Measurements from ENCODE around the gene SCYGR8.

SCYGR8 gene

GRCh38 chr2:227706859-227707258 lies 38.8 kb upstream of the SCYGR8 start:
- no peak overlapping the region for H3K27ac ChIP-seq
- no peaks in the 10 kb centered on the region for H3K4me1 ChIP-seq (ENCODE audit: control insufficient read depth in 1 of 2, insufficient read depth in 1 of 2, low read depth in 1 of 2, low read length in 1 of 2)
- H3K9me3 ChIP-seq, result no peaks in the 10 kb centered on the region
- no peaks in the 10 kb centered on the region for H3K36me3 ChIP-seq
- H3K27me3 ChIP-seq, result peaks cover 3% of the 10 kb centered on the region
- no peak overlapping the region for H3K4me3 ChIP-seq (ENCODE audit: low read depth in 1 of 2, low read length in 1 of 2)
- TF ChIP-seq CTCF (IDR thresholded peaks at IDR 0.05), result no peak

- Histone ChIP-seq H3K36me3 (no peaks in the 10 kb centered on the region), H3K4me1 (ENCODE audit: control insufficient read depth in 1 of 2, insufficient read depth in 1 of 2, low read depth in 1 of 2, low read length in 1 of 2) (no peaks in the 10 kb centered on the region), H3K27me3 (peaks cover 3% of the 10 kb centered on the region), H3K4me3 (ENCODE audit: low read depth in 1 of 2, low read length in 1 of 2) (no peak overlapping the region), H3K27ac (no peak overlapping the region), H3K9me3 (no peaks in the 10 kb centered on the region)
- no peak for TF ChIP-seq CTCF (IDR thresholded peaks at IDR 0.05)
Observed at GRCh38 chr2:227707390-227707789, 38.3 kb upstream of the SCYGR8 start.

- no peak for TF ChIP-seq CTCF (IDR thresholded peaks at IDR 0.05)
- Histone ChIP-seq H3K27me3 (peaks cover 7% of the 10 kb centered on the region), H3K4me3 (ENCODE audit: low read depth in 1 of 2, low read length in 1 of 2) (no peak overlapping the region), H3K4me1 (ENCODE audit: control insufficient read depth in 1 of 2, insufficient read depth in 1 of 2, low read depth in 1 of 2, low read length in 1 of 2) (no peaks in the 10 kb centered on the region), H3K36me3 (no peaks in the 10 kb centered on the region), H3K27ac (no peak overlapping the region), H3K9me3 (no peaks in the 10 kb centered on the region)
Observed at GRCh38 chr2:227710986-227711385, 34.7 kb upstream of the SCYGR8 start.

GRCh38 chr2:227713291-227713690 lies 32.4 kb upstream of the SCYGR8 start:
- H3K27ac ChIP-seq, result no peak overlapping the region
- H3K27me3 ChIP-seq, result peaks cover 30% of the 10 kb centered on the region

GRCh38 chr2:227716501-227716900 lies 29.2 kb upstream of the SCYGR8 start:
- no peak for TF ChIP-seq CTCF (IDR thresholded peaks at IDR 0.05)
- H3K4me3 ChIP-seq (ENCODE audit: low read depth in 1 of 2, low read length in 1 of 2), result no peak overlapping the region
- peaks cover 30% of the 10 kb centered on the region for H3K27me3 ChIP-seq
- no peaks in the 10 kb centered on the region for H3K4me1 ChIP-seq (ENCODE audit: control insufficient read depth in 1 of 2, insufficient read depth in 1 of 2, low read depth in 1 of 2, low read length in 1 of 2)
- no peaks in the 10 kb centered on the region for H3K36me3 ChIP-seq
- H3K27ac ChIP-seq, result no peak overlapping the region
- H3K9me3 ChIP-seq, result no peaks in the 10 kb centered on the region

More at GRCh38 chr2:227713291-227713690, 32.4 kb upstream of the SCYGR8 start:
- Histone ChIP-seq H3K9me3 (no peaks in the 10 kb centered on the region), H3K36me3 (no peaks in the 10 kb centered on the region), H3K4me3 (ENCODE audit: low read depth in 1 of 2, low read length in 1 of 2) (no peak overlapping the region), H3K4me1 (ENCODE audit: control insufficient read depth in 1 of 2, insufficient read depth in 1 of 2, low read depth in 1 of 2, low read length in 1 of 2) (no peaks in the 10 kb centered on the region)
- no peak for TF ChIP-seq CTCF (IDR thresholded peaks at IDR 0.05)
